Measurements from ENCODE around the gene ADAMTS17.

Gene ADAMTS17

GRCh38 chr15:100277087-100277855, 64.5 kb downstream of the ADAMTS17 start:
- no peak for DNase-seq (ENCODE audit: low read depth)

GRCh38 chr15:100276506-100276905, 65.3 kb downstream of the ADAMTS17 start:
- no peak for DNase-seq (ENCODE audit: low read depth)

GRCh38 chr15:100275641-100276040, 66.1 kb downstream of the ADAMTS17 start:
- no peak for DNase-seq (ENCODE audit: low read depth)

GRCh38 chr15:100269831-100270230, 71.9 kb downstream of the ADAMTS17 start:
- DNase-seq (ENCODE audit: low read depth): no peak

GRCh38 chr15:100266166-100266565, 75.6 kb downstream of the ADAMTS17 start:
- no peak for DNase-seq (ENCODE audit: low read depth)

GRCh38 chr15:100265641-100266035, 76.1 kb downstream of the ADAMTS17 start:
- DNase-seq (ENCODE audit: low read depth): no peak

GRCh38 chr15:100264994-100265640, 76.7 kb downstream of the ADAMTS17 start:
- DNase-seq (ENCODE audit: low read depth): no peak

- no peak for DNase-seq (ENCODE audit: low read depth)
Observed at GRCh38 chr15:100263721-100264455, 77.9 kb downstream of the ADAMTS17 start.

GRCh38 chr15:100263031-100263430, 78.7 kb downstream of the ADAMTS17 start:
- no peak for DNase-seq (ENCODE audit: low read depth)

- no peak for DNase-seq (ENCODE audit: low read depth)
Observed at GRCh38 chr15:100261302-100262240, 80.2 kb downstream of the ADAMTS17 start.

- DNase-seq (ENCODE audit: low read depth): no peak
Observed at GRCh38 chr15:100259266-100259665, 82.5 kb downstream of the ADAMTS17 start.

- DNase-seq (ENCODE audit: low read depth): no peak
Observed at GRCh38 chr15:100256970-100257650, 84.7 kb downstream of the ADAMTS17 start.

GRCh38 chr15:100256101-100256969, 85.4 kb downstream of the ADAMTS17 start:
- DNase-seq (ENCODE audit: low read depth): no peak

GRCh38 chr15:100255644-100256043, 86.1 kb downstream of the ADAMTS17 start:
- DNase-seq (ENCODE audit: low read depth): no peak

- no peak for DNase-seq (ENCODE audit: low read depth)
Observed at GRCh38 chr15:100254691-100255090, 87.1 kb downstream of the ADAMTS17 start.

- DNase-seq (ENCODE audit: low read depth): no peak
Observed at GRCh38 chr15:100254285-100254684, 87.5 kb downstream of the ADAMTS17 start.

GRCh38 chr15:100253640-100254039, 88.1 kb downstream of the ADAMTS17 start:
- no peak for DNase-seq (ENCODE audit: low read depth)

GRCh38 chr15:100252779-100253417, 88.9 kb downstream of the ADAMTS17 start:
- DNase-seq (ENCODE audit: low read depth): no peak

GRCh38 chr15:100252359-100252758, 89.4 kb downstream of the ADAMTS17 start:
- DNase-seq (ENCODE audit: low read depth): no peak
